Measurements from ENCODE around the gene GPS1. TPM values are rescaled to one million over a fixed set of nuclear protein-coding genes. Genes with fewer than 3 reads are reported as not detected.

The GPS1 gene
- total RNA-seq, 2 experiments from 2014 or later: 92.4 to 106 TPM

DNA sequence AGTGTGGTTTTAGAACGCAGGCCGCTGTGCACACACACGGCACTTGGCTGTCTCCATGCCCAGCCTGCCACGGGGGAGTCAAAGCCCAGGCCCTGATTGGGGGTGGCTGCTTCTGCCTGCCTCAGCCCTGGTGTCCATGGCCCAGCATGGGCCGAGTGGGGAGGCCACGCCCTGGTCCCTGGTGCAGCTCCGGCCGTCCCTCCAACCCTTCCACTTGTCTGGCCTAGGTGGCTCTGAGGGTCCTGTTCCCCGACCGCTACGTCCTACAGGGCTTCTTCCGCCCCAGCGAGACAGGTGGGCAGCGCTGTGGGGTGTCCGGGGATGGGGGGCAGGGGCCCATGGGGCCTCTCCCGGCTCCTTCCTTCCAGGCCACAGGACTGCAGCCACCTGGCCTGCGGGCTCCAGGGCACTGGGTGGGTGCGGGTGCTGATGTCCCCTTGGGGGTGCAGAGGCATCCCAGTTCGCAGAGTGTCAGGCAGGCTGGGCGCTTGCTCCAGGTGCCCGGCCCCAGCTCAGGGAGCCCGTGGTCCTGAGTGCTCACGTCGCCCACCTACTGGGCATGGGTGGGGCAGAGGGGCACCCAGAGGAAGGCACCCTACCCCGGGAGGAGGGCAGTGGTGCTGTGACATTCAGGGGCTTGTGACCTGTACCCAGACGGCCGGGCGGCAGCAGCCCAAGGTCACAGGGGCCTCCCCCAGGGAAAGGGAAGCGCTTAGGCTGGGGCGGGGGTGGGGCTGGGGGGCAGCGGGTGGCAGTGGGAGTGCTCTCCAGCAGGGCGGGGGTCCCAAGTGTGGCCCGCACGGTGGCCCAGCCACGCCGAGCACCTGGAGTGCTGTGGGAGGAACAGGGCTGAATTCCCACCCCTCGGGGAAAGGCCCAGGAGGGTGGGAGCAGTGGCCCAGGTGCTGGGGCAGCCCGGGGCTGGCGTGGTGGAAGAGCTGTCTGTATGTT is 40.8 kb upstream of the GPS1 start:
- Mint-ChIP-seq H3K4me3 (no peak overlapping the region), H3K9me3 (ENCODE audit: low read depth) (no peaks in the 10 kb centered on the region), H3K36me3 (no peaks in the 10 kb centered on the region), H3K27ac (no peak overlapping the region), H3K27me3 (no peaks in the 10 kb centered on the region), H3K4me1 (peaks cover 7% of the 10 kb centered on the region)
- ATAC-seq (no peak), DNase-seq (no peak)
- CTCF ChIA-PET: interaction anchor here (1.7 to 2.9 kb wide), 2 partner anchors 9 to 51 kb away, joined by 7 to 10 read pairs; no protein-coding TSS in a partner anchor

DNA sequence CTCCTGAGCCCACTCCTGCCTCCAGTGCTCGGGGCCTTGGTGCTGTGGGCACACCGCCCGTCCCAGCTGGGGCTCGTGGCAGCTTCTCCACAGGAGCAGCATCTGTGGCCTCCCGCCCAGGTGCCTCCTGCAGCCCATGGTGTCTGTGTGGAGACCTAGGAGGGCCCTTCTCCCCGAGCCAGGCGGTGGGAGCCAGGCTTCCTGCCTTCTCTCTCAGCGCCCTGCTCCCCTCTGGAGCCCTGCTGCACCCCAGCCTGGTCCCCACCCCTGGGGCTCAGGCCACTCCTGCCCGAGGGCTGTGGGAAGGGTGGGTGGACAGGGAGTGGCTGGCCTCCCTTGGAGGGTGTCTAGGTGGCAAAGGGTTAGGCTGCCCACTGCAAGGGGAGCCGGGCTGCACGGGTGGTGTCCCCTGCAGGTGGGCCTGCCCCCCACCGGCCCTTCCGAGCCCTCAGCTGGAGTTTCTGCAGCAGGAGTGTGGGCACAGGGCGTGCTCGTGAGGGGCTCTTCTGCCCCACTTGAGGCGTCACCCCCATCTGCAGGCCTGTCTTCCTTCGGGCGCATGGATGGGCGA is 40.0 kb upstream of the GPS1 start:
- Mint-ChIP-seq H3K4me1 (peaks cover 7% of the 10 kb centered on the region), H3K36me3 (no peaks in the 10 kb centered on the region), H3K27ac (no peak overlapping the region), H3K4me3 (no peak overlapping the region), H3K9me3 (ENCODE audit: low read depth) (no peaks in the 10 kb centered on the region), H3K27me3 (no peaks in the 10 kb centered on the region)
- CTCF ChIA-PET: interaction anchor here (1.1 to 2.9 kb wide), 2 partner anchors 10 to 52 kb away, joined by 4 to 10 read pairs; no protein-coding TSS in a partner anchor
- DNase-seq (no peak), ATAC-seq (no peak)

- H3K4me1 Mint-ChIP-seq: peaks cover 7% of the 10 kb centered on the region
- H3K9me3 Mint-ChIP-seq (ENCODE audit: low read depth): no peaks in the 10 kb centered on the region
- H3K27me3 Mint-ChIP-seq: no peaks in the 10 kb centered on the region
- CTCF ChIA-PET: interaction anchor here (1.1 to 2.9 kb wide), 2 partner anchors 9 to 53 kb away, joined by 4 to 10 read pairs; no protein-coding TSS in a partner anchor
- H3K4me3 Mint-ChIP-seq: no peak overlapping the region
- DNase-seq (no peak), ATAC-seq (no peak)
- H3K36me3 Mint-ChIP-seq: no peaks in the 10 kb centered on the region
- no peak overlapping the region for H3K27ac Mint-ChIP-seq
These were observed 39.4 kb upstream of the GPS1 start for GRCh38 chr17:82012261-82012639.

- DNase-seq (no peak), ATAC-seq (no peak)
- Mint-ChIP-seq H3K36me3 (no peaks in the 10 kb centered on the region), H3K4me3 (no peak overlapping the region), H3K9me3 (ENCODE audit: low read depth) (no peaks in the 10 kb centered on the region), H3K27ac (no peak overlapping the region), H3K4me1 (peaks cover 7% of the 10 kb centered on the region), H3K27me3 (no peaks in the 10 kb centered on the region)
- CTCF ChIA-PET: interaction anchor here (1.1 to 2.9 kb wide), 2 partner anchors 9 to 53 kb away, joined by 4 to 10 read pairs; no protein-coding TSS in a partner anchor
These were observed 38.9 kb upstream of the GPS1 start for GRCh38 chr17:82012640-82013295.

GRCh38 chr17:82013341-82013740 is 38.4 kb upstream of the GPS1 start:
- CTCF ChIA-PET: interaction anchor here (2.9 kb wide), 1 partner anchor 54 kb away, joined by 10 read pairs; no protein-coding TSS in a partner anchor
- no peaks in the 10 kb centered on the region for H3K36me3 Mint-ChIP-seq
- DNase-seq (no peak), ATAC-seq (no peak)
- no peaks in the 10 kb centered on the region for H3K27me3 Mint-ChIP-seq
- peaks cover 7% of the 10 kb centered on the region for H3K4me1 Mint-ChIP-seq
- H3K27ac Mint-ChIP-seq: no peak overlapping the region
- H3K9me3 Mint-ChIP-seq (ENCODE audit: low read depth): no peaks in the 10 kb centered on the region
- H3K4me3 Mint-ChIP-seq: no peak overlapping the region

- no peak overlapping the region for H3K4me3 Mint-ChIP-seq
These were observed 37.9 kb upstream of the GPS1 start for GRCh38 chr17:82013772-82014321.

DNA sequence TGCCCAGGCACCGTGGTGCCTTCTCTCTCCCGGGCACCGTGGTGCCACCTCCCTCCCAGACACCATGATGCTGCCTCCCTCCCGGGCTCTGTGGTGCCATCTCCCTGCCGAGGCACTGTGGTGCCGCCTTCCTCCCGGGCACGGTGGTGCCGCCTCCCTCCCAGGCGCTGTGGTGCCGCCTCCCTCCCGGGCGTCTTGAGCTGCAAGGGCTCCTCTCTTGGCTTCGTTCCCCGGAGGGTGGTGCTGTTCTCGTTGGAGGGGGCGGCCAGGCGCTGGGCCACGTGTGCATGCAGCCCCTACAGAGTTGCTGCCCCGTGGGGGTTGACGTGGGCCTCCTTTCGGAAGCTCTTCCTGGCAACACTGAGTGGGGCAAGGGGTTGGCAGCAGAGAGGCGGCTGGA is 37.3 kb upstream of the GPS1 start:
- CTCF ChIA-PET: no interaction called here

More at GRCh38 chr17:82013772-82014321, 37.9 kb upstream of the GPS1 start:
- no peak overlapping the region for H3K27ac Mint-ChIP-seq
- H3K9me3 Mint-ChIP-seq (ENCODE audit: low read depth): no peaks in the 10 kb centered on the region
- H3K36me3 Mint-ChIP-seq: peaks cover 4% of the 10 kb centered on the region
- ATAC-seq: no peak
- peaks cover 7% of the 10 kb centered on the region for H3K4me1 Mint-ChIP-seq
- H3K27me3 Mint-ChIP-seq: no peaks in the 10 kb centered on the region
- CTCF ChIA-PET: interaction anchor here (2.9 kb wide), 1 partner anchor 54 kb away, joined by 10 read pairs; no protein-coding TSS in a partner anchor
- no peak for DNase-seq

GRCh38 chr17:82014971-82015310 is 36.8 kb upstream of the GPS1 start:
- Mint-ChIP-seq H3K27ac (no peak overlapping the region), H3K4me3 (no peak overlapping the region), H3K27me3 (no peaks in the 10 kb centered on the region), H3K36me3 (peaks cover 4% of the 10 kb centered on the region), H3K9me3 (ENCODE audit: low read depth) (no peaks in the 10 kb centered on the region), H3K4me1 (peaks cover 1% of the 10 kb centered on the region)
- no peak for ATAC-seq
- CTCF ChIA-PET: no interaction called here
- DNase-seq: no peak

More for the DNA sequence above, 37.3 kb upstream of the GPS1 start:
- Mint-ChIP-seq H3K27ac (no peak overlapping the region), H3K4me3 (no peak overlapping the region), H3K36me3 (peaks cover 4% of the 10 kb centered on the region), H3K4me1 (peaks cover 5% of the 10 kb centered on the region), H3K27me3 (no peaks in the 10 kb centered on the region), H3K9me3 (ENCODE audit: low read depth) (no peaks in the 10 kb centered on the region)
- DNase-seq: no peak
- no peak for ATAC-seq

GRCh38 chr17:82015311-82015971 is 36.3 kb upstream of the GPS1 start:
- DNase-seq (no peak), ATAC-seq (no peak)
- CTCF ChIA-PET: interaction anchor here (9.0 kb wide), 1 partner anchor 55 kb away, joined by 181 read pairs; the partner anchor contains the start of gene NOTUM
- Mint-ChIP-seq H3K4me1 (peaks cover 3% of the 10 kb centered on the region), H3K9me3 (ENCODE audit: low read depth) (no peaks in the 10 kb centered on the region), H3K36me3 (peaks cover 4% of the 10 kb centered on the region), H3K27me3 (no peaks in the 10 kb centered on the region), H3K4me3 (no peak overlapping the region), H3K27ac (no peak overlapping the region)

DNA sequence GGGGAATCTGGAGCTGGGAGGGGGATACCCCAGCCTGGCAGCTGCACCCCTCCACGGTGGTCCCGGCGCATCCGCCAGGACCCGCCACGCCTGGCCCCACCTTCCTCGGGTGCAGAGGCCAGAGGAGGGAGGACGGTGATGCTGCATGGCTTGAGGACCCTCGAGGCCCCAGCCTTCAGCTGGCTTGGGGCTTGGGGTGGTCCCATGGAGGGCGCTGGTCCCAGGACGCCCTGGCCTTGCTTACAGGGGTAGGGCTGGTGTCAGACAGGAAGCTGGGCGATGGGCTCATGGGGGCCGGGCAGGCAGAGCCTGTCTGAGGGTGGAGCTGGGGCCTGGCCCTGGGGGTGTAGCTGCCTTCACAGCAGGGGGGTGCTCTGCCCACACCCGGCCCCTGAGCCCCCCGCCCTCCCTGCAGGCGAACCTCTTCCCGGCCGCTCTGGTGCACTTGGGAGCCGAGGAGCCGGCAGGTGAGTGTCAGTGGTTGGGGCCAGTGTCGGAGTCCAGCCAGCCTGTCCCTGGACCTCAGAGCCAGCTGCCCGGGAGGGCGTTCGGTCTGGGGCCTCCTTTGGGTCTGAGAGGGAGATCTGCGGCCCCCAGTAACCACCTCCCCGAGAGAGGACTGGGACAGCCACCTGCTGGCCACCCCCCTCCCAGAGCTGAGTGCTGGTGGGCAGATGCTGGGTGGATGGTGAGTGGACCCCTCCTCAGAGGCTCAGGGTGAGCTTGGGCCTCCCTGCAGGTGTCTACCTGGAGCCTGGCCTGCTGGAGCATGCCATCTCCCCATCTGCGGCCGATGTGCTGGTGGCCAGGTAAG is 35.4 kb upstream of the GPS1 start:
- Mint-ChIP-seq H3K9me3 (ENCODE audit: low read depth) (no peaks in the 10 kb centered on the region), H3K27ac (no peak overlapping the region), H3K36me3 (peaks cover 4% of the 10 kb centered on the region), H3K4me3 (no peak overlapping the region), H3K27me3 (no peaks in the 10 kb centered on the region), H3K4me1 (peaks cover 6% of the 10 kb centered on the region)
- no peak for ATAC-seq
- DNase-seq: no peak
- CTCF ChIA-PET: interaction anchor here (9.0 kb wide), 1 partner anchor 56 kb away, joined by 181 read pairs; the partner anchor contains the start of gene NOTUM

DNA sequence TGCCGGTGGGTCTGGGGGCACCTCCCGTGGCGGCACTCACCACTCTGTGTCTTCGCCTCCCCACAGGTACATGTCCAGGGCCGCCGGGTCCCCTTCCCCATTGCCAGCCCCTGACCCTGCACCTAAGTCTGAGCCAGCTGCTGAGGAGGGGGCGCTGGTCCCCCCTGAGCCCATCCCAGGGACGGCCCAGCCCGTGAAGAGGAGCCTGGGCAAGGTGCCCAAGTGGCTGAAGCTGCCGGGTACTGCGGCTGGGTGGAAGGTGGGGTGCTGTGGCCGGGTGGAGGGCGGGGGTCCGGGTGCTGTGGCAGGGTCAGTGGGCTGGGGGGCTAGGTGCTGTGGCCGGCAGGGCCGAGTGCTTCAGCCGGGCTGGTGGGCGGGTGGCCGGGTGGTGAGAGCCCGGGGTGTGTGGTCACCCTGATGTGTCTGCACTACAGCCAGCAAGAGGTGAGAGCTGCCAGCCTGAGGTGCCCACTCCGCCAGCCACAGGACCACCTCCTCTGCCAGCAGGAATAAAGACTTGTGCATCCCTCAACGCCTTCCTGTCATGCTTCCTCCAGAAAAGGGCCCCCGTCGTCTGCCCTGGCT is 34.7 kb upstream of the GPS1 start:
- ATAC-seq (no peak), DNase-seq (no peak)
- H3K27ac Mint-ChIP-seq: no peak overlapping the region
- peaks cover 4% of the 10 kb centered on the region for H3K36me3 Mint-ChIP-seq
- no peaks in the 10 kb centered on the region for H3K27me3 Mint-ChIP-seq
- CTCF ChIA-PET: interaction anchor here (9.0 kb wide), 1 partner anchor 57 kb away, joined by 181 read pairs; the partner anchor contains the start of gene NOTUM
- no peaks in the 10 kb centered on the region for H3K9me3 Mint-ChIP-seq (ENCODE audit: low read depth)
- H3K4me1 Mint-ChIP-seq: peaks cover 11% of the 10 kb centered on the region
- H3K4me3 Mint-ChIP-seq: no peak overlapping the region
